SK-N-SH treated with all-trans-retinoic acid at 6 μM for 48 hours (cell line): ENCODE results near the gene NUMB.

Experiments
- ARNTL ChIP-seq: fragments of 450-650 bp; formaldehyde crosslinking; IDR thresholded peaks from 2 replicates; pipeline ENCODE4 v1.5.0; 2020; ENCODE audit warnings: low read depth, mild to moderate bottlenecking, moderate library complexity, borderline replicate concordance
- ISL1 ChIP-seq: fragments of 250-450 bp; sonication (Bioruptor Pico); IDR thresholded peaks from 2 replicates; pipeline ENCODE4 v2.1.2; 2022; ENCODE audit warnings: mild to moderate bottlenecking, moderate library complexity
- RARB ChIP-seq: fragments of 250-450 bp; sonication (Bioruptor Pico); IDR thresholded peaks from 2 replicates; pipeline ENCODE4 v1.8.0; 2021; ENCODE audit warnings: mild to moderate bottlenecking, moderate library complexity
- SNAI2 ChIP-seq: fragments of 250-450 bp; sonication (Bioruptor Pico); IDR thresholded peaks from 2 replicates; pipeline ENCODE4 v1.5.0; 2020; ENCODE audit warnings: mild to moderate bottlenecking, moderate library complexity
- TOX ChIP-seq: fragments of 250-450 bp; sonication (Bioruptor Pico); IDR thresholded peaks from 2 replicates; pipeline ENCODE4 v1.8.0; 2021; ENCODE audit warnings: mild to moderate bottlenecking, moderate library complexity, borderline replicate concordance
- ZFP3 ChIP-seq: fragments of 250-450 bp; sonication (Bioruptor Pico); IDR thresholded peaks from 2 replicates; pipeline ENCODE4 v1.5.0; 2020; ENCODE audit warnings: mild to moderate bottlenecking, moderate library complexity
- TF ChIP-seq, protein P1 (sequence below): fragments of 250-450 bp; sonication (Bioruptor Pico); IDR thresholded peaks from 2 replicates; pipeline ENCODE4 v1.5.1; 2021; ENCODE audit warnings: mild to moderate bottlenecking, moderate library complexity
- TF ChIP-seq, protein P2 (sequence below): fragments of 250-450 bp; sonication (Bioruptor Pico); IDR thresholded peaks from 2 replicates; pipeline ENCODE4 v1.8.0; 2020; ENCODE audit warnings: mild to moderate bottlenecking, moderate library complexity, borderline replicate concordance

GRCh38 chr14:73369428-73369827 is 88.9 kb downstream of the NUMB start:
- TF ChIP-seq ZFP3 (CRISPR knock-in tag) (no peak), TOX (CRISPR knock-in tag) (no peak), RARB (CRISPR knock-in tag) (no peak), SNAI2 (CRISPR knock-in tag) (no peak), ISL1 (CRISPR knock-in tag) (no peak), ARNTL (CRISPR knock-in tag) (no peak)
- TF ChIP-seq, protein P1, sequence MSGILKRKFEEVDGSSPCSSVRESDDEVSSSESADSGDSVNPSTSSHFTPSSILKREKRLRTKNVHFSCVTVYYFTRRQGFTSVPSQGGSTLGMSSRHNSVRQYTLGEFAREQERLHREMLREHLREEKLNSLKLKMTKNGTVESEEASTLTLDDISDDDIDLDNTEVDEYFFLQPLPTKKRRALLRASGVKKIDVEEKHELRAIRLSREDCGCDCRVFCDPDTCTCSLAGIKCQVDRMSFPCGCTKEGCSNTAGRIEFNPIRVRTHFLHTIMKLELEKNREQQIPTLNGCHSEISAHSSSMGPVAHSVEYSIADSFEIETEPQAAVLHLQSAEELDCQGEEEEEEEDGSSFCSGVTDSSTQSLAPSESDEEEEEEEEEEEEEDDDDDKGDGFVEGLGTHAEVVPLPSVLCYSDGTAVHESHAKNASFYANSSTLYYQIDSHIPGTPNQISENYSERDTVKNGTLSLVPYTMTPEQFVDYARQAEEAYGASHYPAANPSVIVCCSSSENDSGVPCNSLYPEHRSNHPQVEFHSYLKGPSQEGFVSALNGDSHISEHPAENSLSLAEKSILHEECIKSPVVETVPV (CRISPR knock-in tag), result no peak
- TF ChIP-seq, protein P2, sequence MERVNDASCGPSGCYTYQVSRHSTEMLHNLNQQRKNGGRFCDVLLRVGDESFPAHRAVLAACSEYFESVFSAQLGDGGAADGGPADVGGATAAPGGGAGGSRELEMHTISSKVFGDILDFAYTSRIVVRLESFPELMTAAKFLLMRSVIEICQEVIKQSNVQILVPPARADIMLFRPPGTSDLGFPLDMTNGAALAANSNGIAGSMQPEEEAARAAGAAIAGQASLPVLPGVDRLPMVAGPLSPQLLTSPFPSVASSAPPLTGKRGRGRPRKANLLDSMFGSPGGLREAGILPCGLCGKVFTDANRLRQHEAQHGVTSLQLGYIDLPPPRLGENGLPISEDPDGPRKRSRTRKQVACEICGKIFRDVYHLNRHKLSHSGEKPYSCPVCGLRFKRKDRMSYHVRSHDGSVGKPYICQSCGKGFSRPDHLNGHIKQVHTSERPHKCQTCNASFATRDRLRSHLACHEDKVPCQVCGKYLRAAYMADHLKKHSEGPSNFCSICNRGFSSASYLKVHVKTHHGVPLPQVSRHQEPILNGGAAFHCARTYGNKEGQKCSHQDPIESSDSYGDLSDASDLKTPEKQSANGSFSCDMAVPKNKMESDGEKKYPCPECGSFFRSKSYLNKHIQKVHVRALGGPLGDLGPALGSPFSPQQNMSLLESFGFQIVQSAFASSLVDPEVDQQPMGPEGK (CRISPR knock-in tag), result no peak
